ENCODE results near the gene ASAH2B.
"Not testable (repeated sequence)": the region's sequence is repeated elsewhere in the genome, so short reads cannot be mapped to it uniquely, and the experiment has no call there.

DNA sequence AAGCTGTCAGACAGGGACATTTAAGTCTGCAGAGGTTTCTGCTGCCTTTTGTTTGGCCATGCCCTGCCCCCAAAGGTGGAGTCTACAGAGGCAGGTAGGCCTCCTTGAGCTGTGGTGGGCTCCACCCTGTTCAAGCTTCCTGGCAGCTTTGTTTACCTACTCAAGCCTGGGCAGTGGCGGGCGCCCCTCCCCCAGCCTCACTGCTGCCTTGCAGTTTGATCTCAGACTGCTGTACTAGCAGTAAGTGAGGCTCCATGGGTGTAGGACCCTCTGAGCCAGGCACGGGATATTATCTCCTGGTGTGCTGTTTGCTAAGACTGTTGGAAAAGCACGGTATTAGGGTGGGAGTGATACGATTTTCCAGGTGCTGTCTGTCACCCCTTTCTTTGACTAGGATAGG is 48.2 kb downstream of the ASAH2B start:
- not testable (repeated sequence) for TF ChIP-seq YY1 (IDR thresholded peaks at IDR 0.05; ENCODE audit: insufficient read depth, insufficient read length); ZNF274 (IDR thresholded peaks at IDR 0.05; ENCODE audit: low read depth, low read length); SUZ12 (IDR thresholded peaks at IDR 0.05; ENCODE audit: extremely low read depth, insufficient read depth, insufficient read length)
